Frontal cortex (tissue), 4 donors: ENCODE results near the gene GDNF. TPM values are rescaled to one million over a fixed set of nuclear protein-coding genes. Genes with fewer than 3 reads are reported as not detected.
"Not testable (repeated sequence)": the region's sequence is repeated elsewhere in the genome, so short reads cannot be mapped to it uniquely, and the experiment has no call there.

ENCODE experiments used
- DNase-seq, 2 donors: peaks; one replicate each; pipeline ENCODE4 v3.0.0; 2012; ENCODE audit warnings: low spot score in 2 of 2
- FAIRE-seq: peaks from 2 replicates; lab custom pipeline; 2012; peaks lifted over from hg19 to GRCh38; lab: Jason Lieb, UNC
- total RNA-seq: library from RNA; depleted of rRNA; stranded (reverse); fragments of >200 nt; gene quantifications from one replicate; pipeline ENCODE4 v1.2.3, GENCODE V29; 2014
- donor health status: control.
- donor health status: control.
- donor health status: control.

GDNF gene
- total RNA-seq, 1 donor from 2014 or later: not detected

- no peak for FAIRE-seq
- no peak for DNase-seq
Measured at GRCh38 chr5:37792975-37793631, 46.7 kb downstream of the GDNF start.

DNA sequence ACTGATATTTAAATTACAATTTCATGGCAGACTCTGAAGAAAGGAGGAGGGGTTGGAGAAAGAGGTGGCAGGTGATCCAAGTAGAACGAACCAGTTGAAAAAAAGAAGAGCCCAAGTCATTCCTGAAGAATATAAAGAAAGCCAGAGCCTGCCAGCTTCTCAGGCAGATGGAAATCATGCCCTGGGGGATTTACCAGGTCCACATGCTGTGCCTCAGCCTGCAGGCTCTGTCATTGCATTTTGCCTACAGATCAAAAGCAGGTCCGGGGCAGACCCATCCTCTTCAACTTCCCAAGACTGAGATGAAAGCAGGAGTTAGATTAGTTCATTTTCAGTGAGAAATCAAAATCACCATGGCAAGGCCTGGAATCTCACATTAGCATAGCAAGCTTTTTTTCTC, 48.5 kb downstream of the GDNF start:
- no peak for FAIRE-seq
- no peak for DNase-seq

DNA sequence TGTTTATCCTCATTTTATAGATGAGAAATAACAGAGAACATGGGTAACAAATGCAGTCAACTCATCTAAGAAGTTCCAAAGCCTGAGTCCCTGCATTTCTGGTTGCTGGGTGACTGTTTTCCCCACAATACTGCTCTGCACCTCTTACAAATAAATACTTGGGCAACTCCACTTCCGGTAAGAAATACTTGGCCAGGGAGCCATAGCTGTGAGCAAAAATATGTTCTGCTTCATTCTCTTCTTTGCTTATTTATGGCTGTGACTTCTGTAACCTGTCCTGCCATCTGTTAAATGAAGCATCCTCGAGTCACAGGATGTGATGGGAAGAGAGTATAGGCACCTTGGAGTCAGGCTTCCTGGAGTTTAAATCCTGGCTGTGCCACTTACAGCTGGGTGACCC, 49.9 kb downstream of the GDNF start:
- no peak for DNase-seq
- no peak for FAIRE-seq

DNA sequence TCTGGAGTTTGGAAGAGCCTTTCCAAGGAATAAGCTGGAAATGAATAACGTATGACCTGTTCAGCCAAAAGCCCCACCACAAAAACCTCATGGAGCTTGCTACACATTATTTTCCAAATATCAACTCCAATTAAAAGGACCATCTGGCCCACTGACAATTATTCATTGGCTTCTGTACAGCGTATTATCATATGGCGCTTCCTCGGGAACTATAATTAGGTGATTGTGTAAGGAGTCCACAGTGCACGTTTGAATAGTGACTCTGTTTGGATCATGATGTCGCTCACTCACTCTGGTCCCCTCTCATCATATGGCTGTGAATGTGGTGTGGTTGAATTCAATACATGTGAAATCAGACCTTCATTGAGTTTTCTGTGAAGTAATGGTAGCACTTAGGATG, 52.1 kb downstream of the GDNF start:
- DNase-seq: no peak
- FAIRE-seq: no peak

GRCh38 chr5:37786862-37787519, 52.9 kb downstream of the GDNF start:
- DNase-seq: no peak
- no peak for FAIRE-seq

DNA sequence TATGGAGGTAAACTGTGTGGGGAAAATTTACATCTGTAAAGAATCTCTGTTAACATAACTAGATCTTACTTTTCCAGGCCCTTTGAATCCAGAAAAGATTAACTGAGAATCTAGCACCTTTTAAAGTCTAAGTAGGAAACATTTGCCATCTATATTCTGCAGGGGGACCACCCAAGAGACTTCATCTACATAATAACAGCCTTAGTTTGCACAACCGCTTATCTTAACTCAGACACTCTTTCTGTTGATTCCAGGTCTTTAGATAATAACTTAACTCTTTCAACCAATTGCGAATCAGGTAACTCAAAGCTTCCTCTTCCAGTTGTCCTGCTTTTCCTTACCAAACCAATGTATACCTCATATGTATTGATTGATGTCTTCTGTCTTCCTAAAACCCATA, 53.4 kb downstream of the GDNF start:
- no peak for FAIRE-seq

DNA sequence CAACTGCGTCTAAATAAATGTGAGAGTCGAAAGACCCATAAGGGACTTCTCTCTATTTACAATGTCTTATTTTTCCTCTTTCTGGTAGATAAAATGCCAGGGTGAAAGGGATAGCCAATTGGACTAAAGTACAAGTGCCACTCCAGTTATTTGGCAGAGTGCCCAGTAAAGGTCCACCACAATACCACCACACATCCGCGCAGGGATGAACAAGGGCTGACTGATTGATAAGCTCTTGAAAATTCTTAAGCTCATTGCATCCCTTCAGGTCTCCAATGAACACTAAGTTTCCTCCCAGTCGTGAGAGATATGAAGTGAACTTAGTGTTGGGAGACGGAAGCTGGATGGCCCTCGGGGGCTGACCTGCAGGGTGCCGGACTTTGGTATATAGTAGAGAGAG, 58.4 kb downstream of the GDNF start:
- DNase-seq, FAIRE-seq: not testable (repeated sequence)

More for the DNA sequence above, 53.4 kb downstream of the GDNF start:
- DNase-seq: no peak

- DNase-seq: no peak
- FAIRE-seq: no peak
Measured at GRCh38 chr5:37777432-37778130, 62.3 kb downstream of the GDNF start.

GRCh38 chr5:37776826-37777225, 63.0 kb downstream of the GDNF start:
- no peak for DNase-seq
- no peak for FAIRE-seq

GRCh38 chr5:37774912-37775483, 64.8 kb downstream of the GDNF start:
- DNase-seq (no peak), FAIRE-seq (no peak)

DNA sequence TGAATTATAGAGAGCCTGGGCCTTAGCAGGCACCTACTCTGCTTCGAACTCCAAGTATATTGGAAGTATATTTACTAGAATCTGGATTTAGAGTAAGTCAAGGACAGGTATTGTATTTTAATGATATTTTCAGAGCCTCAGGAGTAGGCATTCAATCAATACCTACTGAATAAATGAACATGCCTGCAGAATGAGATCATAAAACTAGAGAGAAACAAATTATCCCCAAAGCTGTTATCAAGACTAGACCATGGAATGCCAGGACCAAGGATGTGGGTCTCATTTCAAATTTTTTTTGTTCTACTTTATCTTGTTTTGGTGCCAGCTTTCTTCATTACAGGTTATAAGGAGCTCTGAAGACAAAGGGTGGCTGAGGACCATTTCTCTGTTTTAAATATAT, 66.0 kb downstream of the GDNF start:
- DNase-seq (no peak), FAIRE-seq (no peak)

- DNase-seq (no peak), FAIRE-seq (no peak)
Measured at GRCh38 chr5:37772255-37772654, 67.6 kb downstream of the GDNF start.

DNA sequence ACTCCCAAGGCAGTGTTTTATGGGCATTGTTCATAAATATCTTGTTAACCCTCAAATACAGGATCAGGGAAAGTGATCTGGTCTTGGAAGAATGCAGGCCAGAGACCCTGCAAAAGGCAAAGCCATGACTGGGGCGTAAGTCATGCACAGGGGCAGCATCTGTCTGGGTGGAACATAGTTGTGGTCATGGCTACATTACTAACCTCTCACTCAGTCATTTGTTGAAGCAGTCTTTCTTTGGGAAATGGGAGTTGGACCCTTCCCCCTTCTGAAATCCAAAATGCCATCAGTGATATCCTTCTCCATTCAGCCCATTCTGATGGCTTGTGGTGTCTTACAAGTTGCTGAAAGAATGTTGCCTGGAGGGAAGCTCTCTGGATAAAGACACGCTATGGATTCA, 68.1 kb downstream of the GDNF start:
- FAIRE-seq: no peak
- DNase-seq: no peak

GRCh38 chr5:37771203-37771611, 68.6 kb downstream of the GDNF start:
- no peak for FAIRE-seq
- no peak for DNase-seq

GRCh38 chr5:37770786-37771185, 69.1 kb downstream of the GDNF start:
- no peak for DNase-seq
- FAIRE-seq: no peak

DNA sequence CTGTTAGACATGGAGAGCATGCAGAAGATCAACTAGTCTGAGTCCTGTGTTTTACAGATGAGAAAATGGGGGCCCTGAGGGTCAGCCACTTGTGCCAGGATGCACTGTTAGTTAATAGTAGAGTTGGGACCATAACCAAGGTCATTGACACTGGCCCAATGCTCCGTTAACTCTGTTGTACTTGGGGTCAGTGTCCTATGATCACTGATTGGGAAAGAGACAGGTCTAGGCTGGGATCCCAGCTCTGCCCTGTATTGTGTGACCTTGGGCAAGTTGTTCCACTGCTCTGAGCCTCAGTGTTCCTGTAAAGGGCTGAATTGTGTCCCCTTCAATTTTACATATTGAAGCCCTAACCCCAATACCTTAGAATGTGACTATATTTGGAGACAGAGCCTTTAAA, 70.0 kb downstream of the GDNF start:
- DNase-seq (no peak), FAIRE-seq (no peak)

- no peak for FAIRE-seq
- DNase-seq: no peak
Measured at GRCh38 chr5:37769108-37769507, 70.7 kb downstream of the GDNF start.

GRCh38 chr5:37768371-37768770, 71.5 kb downstream of the GDNF start:
- DNase-seq: no peak
- FAIRE-seq: no peak

- DNase-seq (peak in 1 of 2 donors; percentile 12), FAIRE-seq (peak; percentile 59)
Measured at GRCh38 chr5:37767961-37768360, 71.9 kb downstream of the GDNF start.

DNA sequence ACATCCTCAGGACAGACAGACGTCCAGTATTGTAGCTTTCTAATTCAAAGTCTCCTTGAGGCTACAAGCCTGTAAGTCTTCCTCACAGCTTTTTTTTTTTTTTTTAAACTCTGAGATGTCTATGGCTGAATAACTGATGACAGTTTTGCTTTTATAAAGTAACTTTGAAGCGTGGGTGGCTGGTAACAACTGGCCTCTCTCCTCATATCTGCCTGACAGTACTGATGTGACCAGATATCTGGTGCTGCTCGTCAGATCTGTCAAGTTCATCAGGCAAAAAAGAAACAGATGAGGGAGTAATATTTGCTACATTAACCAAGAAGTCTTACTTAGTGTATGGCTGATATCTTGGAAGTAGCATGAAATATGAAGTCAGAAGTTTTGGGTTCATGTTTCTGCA, 72.6 kb downstream of the GDNF start:
- FAIRE-seq: no peak
- no peak for DNase-seq
